ENCODE data around the gene PFKFB1. TPM values are rescaled to one million over a fixed set of nuclear protein-coding genes. Genes with fewer than 3 reads are reported as not detected.

The PFKFB1 gene
- total RNA-seq, 1 experiment from 2014 or later: 0.36 TPM

DNA sequence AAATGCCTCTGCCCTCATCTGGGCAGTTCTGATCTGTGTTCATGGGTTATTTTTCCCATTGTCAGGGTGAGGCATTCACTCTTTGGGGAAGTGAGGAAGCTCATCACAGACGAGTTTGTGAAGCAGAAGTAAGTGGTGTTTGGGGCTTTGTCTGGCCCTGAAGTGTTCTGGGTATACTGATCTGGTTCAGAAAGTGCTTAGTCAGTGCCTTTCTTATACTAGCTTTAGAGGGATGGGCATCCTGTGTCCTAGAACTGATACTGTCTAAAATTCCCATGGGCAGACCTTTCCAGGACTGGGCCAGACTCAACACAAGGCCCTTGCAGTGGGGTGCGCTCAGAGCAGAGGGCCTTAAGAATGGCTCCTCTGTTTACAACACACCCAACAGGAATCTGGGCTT, 67.0 kb downstream of the PFKFB1 start:
- no peak for ATAC-seq
- Histone ChIP-seq H3K9me3 (ENCODE audit: control insufficient read depth, insufficient read depth, low read depth, low read length) (no peaks in the 10 kb centered on the region), H3K4me1 (ENCODE audit: control insufficient read depth, insufficient read depth, low read length) (no peaks in the 10 kb centered on the region), H3K36me3 (ENCODE audit: control insufficient read depth, insufficient read depth, low read length) (no peaks in the 10 kb centered on the region), H3K4me3 (ENCODE audit: low read depth in 2 of 2, low read length in 2 of 2) (no peak overlapping the region), H3K27me3 (ENCODE audit: control insufficient read depth, insufficient read depth, low read length) (no peaks in the 10 kb centered on the region), H3K27ac (ENCODE audit: low read length) (no peak overlapping the region)
- ChIA-PET POLR2A (no interaction called here), CTCF (interaction anchor here (0.6 kb wide), 1 partner anchor 1004 kb away, joined by 4 read pairs; no protein-coding TSS in a partner anchor)
- no peak for TF ChIP-seq POLR2AphosphoS5 (IDR thresholded peaks at IDR 0.05; ENCODE audit: low read depth, low read length)
- TF ChIP-seq, protein P1, sequence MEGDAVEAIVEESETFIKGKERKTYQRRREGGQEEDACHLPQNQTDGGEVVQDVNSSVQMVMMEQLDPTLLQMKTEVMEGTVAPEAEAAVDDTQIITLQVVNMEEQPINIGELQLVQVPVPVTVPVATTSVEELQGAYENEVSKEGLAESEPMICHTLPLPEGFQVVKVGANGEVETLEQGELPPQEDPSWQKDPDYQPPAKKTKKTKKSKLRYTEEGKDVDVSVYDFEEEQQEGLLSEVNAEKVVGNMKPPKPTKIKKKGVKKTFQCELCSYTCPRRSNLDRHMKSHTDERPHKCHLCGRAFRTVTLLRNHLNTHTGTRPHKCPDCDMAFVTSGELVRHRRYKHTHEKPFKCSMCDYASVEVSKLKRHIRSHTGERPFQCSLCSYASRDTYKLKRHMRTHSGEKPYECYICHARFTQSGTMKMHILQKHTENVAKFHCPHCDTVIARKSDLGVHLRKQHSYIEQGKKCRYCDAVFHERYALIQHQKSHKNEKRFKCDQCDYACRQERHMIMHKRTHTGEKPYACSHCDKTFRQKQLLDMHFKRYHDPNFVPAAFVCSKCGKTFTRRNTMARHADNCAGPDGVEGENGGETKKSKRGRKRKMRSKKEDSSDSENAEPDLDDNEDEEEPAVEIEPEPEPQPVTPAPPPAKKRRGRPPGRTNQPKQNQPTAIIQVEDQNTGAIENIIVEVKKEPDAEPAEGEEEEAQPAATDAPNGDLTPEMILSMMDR (IDR thresholded peaks at IDR 0.05): no peak
- no peak for TF ChIP-seq SIN3A (IDR thresholded peaks at IDR 0.05; ENCODE audit: borderline replicate concordance, insufficient read depth, low read depth, low read length)
- no peak for TF ChIP-seq REST (IDR thresholded peaks at IDR 0.05; ENCODE audit: insufficient read depth in 1 of 2, low read depth in 2 of 2, low read length in 1 of 2)
- TF ChIP-seq TCF7L2 (IDR thresholded peaks at IDR 0.05; ENCODE audit: low read depth, low read length): no peak
- DNase-seq (ENCODE audit: low read depth, low spot score): no peak
- no TSS peak for BruUV-seq (replicated peaks)
- in situ Hi-C loops (cut with HindIII; ENCODE audit: low pct_unique_long_range_greater_than_20kb, low sequenced_read_pairs) (no loop called here), intact Hi-C loops (cut with micrococcal nuclease; ENCODE audit: unreplicated experiment) (no loop called here)

DNA sequence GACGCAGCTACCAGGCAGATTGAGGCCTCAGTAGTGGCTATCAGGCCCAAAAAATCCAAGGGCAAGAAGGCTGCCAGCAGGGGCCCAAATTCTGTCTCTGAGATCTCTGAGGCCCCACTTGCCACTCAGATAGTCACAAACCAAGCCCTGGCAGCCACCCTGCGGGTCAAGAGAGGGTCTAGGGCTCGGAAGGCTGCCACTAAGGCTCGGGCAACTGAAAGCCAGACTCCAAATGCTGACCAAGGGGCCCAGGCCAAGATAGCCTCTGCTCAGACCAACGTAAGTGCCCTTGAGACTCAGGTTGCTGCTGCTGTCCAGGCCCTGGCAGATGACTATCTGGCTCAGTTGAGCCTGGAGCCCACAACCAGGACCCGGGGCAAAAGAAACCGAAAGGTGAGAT, 70.6 kb downstream of the PFKFB1 start:
- POLR2A ChIA-PET: no interaction called here
- CTCF ChIA-PET: no interaction called here
- intact Hi-C loops (cut with micrococcal nuclease; ENCODE audit: unreplicated experiment): no loop called here
- in situ Hi-C loops (cut with HindIII; ENCODE audit: low pct_unique_long_range_greater_than_20kb, low sequenced_read_pairs): no loop called here
- no peak for DNase-seq (ENCODE audit: low read depth, low spot score)
- no TSS peak for BruUV-seq (replicated peaks)
- Histone ChIP-seq H3K4me3 (ENCODE audit: low read depth in 2 of 2, low read length in 2 of 2) (no peak overlapping the region), H3K27me3 (ENCODE audit: control insufficient read depth, insufficient read depth, low read length) (peaks cover 2% of the 10 kb centered on the region; the same call in 1 of the 2 replicates), H3K9me3 (ENCODE audit: control insufficient read depth, insufficient read depth, low read depth, low read length) (no peaks in the 10 kb centered on the region), H3K27ac (ENCODE audit: low read length) (no peak overlapping the region), H3K36me3 (ENCODE audit: control insufficient read depth, insufficient read depth, low read length) (no peaks in the 10 kb centered on the region), H3K4me1 (ENCODE audit: control insufficient read depth, insufficient read depth, low read length) (no peaks in the 10 kb centered on the region; the same call in 1 of the 2 replicates)
- no peak for ATAC-seq
- TF ChIP-seq, protein P1 (IDR thresholded peaks at IDR 0.05): no peak
- no peak for TF ChIP-seq TCF7L2 (IDR thresholded peaks at IDR 0.05; ENCODE audit: low read depth, low read length)
- no peak for TF ChIP-seq SIN3A (IDR thresholded peaks at IDR 0.05; ENCODE audit: borderline replicate concordance, insufficient read depth, low read depth, low read length)
- no peak for TF ChIP-seq POLR2AphosphoS5 (IDR thresholded peaks at IDR 0.05; ENCODE audit: low read depth, low read length)
- no peak for TF ChIP-seq REST (IDR thresholded peaks at IDR 0.05; ENCODE audit: insufficient read depth in 1 of 2, low read depth in 2 of 2, low read length in 1 of 2)

Data from Panc1 (cell line).